HEK293 (cell line): Measurements from ENCODE around the gene UBXN4.

ENCODE experiments used
- CTCF ChIP-seq: fragments of 450-650 bp; formaldehyde crosslinking; IDR thresholded peaks from 2 replicates; pipeline ENCODE4 v1.5.1; 2016; ENCODE audit warnings: missing biosample characterization, missing genetic modification characterization
- PRDM4 ChIP-seq: fragments of 450-650 bp; formaldehyde crosslinking; IDR thresholded peaks from 2 replicates; pipeline ENCODE4 v1.5.1; 2017; ENCODE audit warnings: missing biosample characterization, missing genetic modification characterization
- ZNF121 ChIP-seq: fragments of 450-650 bp; formaldehyde crosslinking; IDR thresholded peaks from 2 replicates; pipeline ENCODE4 v1.5.1; 2016; ENCODE audit warnings: missing biosample characterization, missing genetic modification characterization
- ZNF449 ChIP-seq: fragments of 450-650 bp; formaldehyde crosslinking; IDR thresholded peaks from 2 replicates; pipeline ENCODE4 v1.5.1; 2017; ENCODE audit warnings: missing biosample characterization, mild to moderate bottlenecking, missing genetic modification characterization, moderate library complexity
- ZNF560 ChIP-seq: fragments of 450-650 bp; formaldehyde crosslinking; IDR thresholded peaks from 2 replicates; pipeline ENCODE4 v1.5.1; 2017; ENCODE audit warnings: missing biosample characterization, missing genetic modification characterization, borderline replicate concordance
- ZSCAN16 ChIP-seq: fragments of 450-650 bp; formaldehyde crosslinking; IDR thresholded peaks from 2 replicates; pipeline ENCODE4 v1.5.1; 2016; ENCODE audit warnings: missing biosample characterization, missing genetic modification characterization

GRCh38 chr2:135703300-135703699, 38.4 kb upstream of the UBXN4 start:
- TF ChIP-seq CTCF (tag by site-specific recombination), result no peak
- TF ChIP-seq ZNF449 (tag by site-specific recombination), result no peak
- no peak for TF ChIP-seq ZNF560 (tag by site-specific recombination)
- no peak for TF ChIP-seq PRDM4 (tag by site-specific recombination)
- TF ChIP-seq ZSCAN16, result no peak
- TF ChIP-seq ZNF121, result no peak
